Stimulated activated CD4-positive, alpha-beta T cell treated with anti-CD3 and anti-CD28 coated beads, Interleukin-2, amount 100 ng/mL, for 4 hours (primary cell): Measurements from ENCODE around the gene TWSG1.

Source experiments
- DNase-seq: peaks from one replicate; pipeline ENCODE4 v3.0.0-alpha.2; 2020; ENCODE audit warnings: low read depth

The TWSG1 gene

GRCh38 chr18:9334329-9334972, at the start of gene TWSG1:
Gene TWSG1 (plus strand): TSS chr18:9334773. CDS start chr18:9337230, 2,457 bp downstream.
- DNase-seq, result peak; percentile 91

GRCh38 chr18:9285604-9286003, 49.0 kb upstream of the TWSG1 start:
- DNase-seq, result no peak

GRCh38 chr18:9287036-9287435, 47.5 kb upstream of the TWSG1 start:
- no peak for DNase-seq

- no peak for DNase-seq
Observed at GRCh38 chr18:9289698-9290097, 44.9 kb upstream of the TWSG1 start.

- no peak for DNase-seq
Observed at GRCh38 chr18:9290156-9290555, 44.4 kb upstream of the TWSG1 start.

- DNase-seq, result no peak
Observed at GRCh38 chr18:9292047-9292446, 42.5 kb upstream of the TWSG1 start.

GRCh38 chr18:9293948-9294347, 40.6 kb upstream of the TWSG1 start:
- DNase-seq, result no peak

GRCh38 chr18:9296233-9297006, 38.2 kb upstream of the TWSG1 start:
- DNase-seq, result no peak

- no peak for DNase-seq
Observed at GRCh38 chr18:9297007-9297393, 37.6 kb upstream of the TWSG1 start.

- no peak for DNase-seq
Observed at GRCh38 chr18:9304388-9305070, 30.0 kb upstream of the TWSG1 start.

GRCh38 chr18:9319333-9319732, 15.2 kb upstream of the TWSG1 start:
- DNase-seq, result no peak

GRCh38 chr18:9321017-9321452, 13.5 kb upstream of the TWSG1 start:
- no peak for DNase-seq

GRCh38 chr18:9321736-9322135, 12.8 kb upstream of the TWSG1 start:
- no peak for DNase-seq

GRCh38 chr18:9322744-9323143, 11.8 kb upstream of the TWSG1 start:
- no peak for DNase-seq

GRCh38 chr18:9323750-9324445, 10.7 kb upstream of the TWSG1 start:
- DNase-seq, result no peak

- no peak for DNase-seq
Observed at GRCh38 chr18:9325716-9326115, 8.9 kb upstream of the TWSG1 start.

- no peak for DNase-seq
Observed at GRCh38 chr18:9328776-9329175, 5.8 kb upstream of the TWSG1 start.

- DNase-seq, result no peak
Observed at GRCh38 chr18:9329471-9329870, 5.1 kb upstream of the TWSG1 start.

GRCh38 chr18:9330419-9330818, 4.2 kb upstream of the TWSG1 start:
- DNase-seq, result no peak

- no peak for DNase-seq
Observed at GRCh38 chr18:9333441-9334328, 888 bp upstream of the TWSG1 start.

GRCh38 chr18:9334973-9335696, 562 bp downstream of the TWSG1 start:
- no peak for DNase-seq
